Neural cell (in vitro differentiated cells): ENCODE measurements around the gene VKORC1.

Source experiments
- EP300 ChIP-seq: fragments of 450-650 bp; conservative IDR thresholded peaks from 2 replicates; pipeline ENCODE4 v1.6.1; 2014; ENCODE audit warnings: antibody characterized with exemption, mild to moderate bottlenecking, moderate library complexity; ENCODE audit not compliant: poor library complexity, severe bottlenecking
- EZH2 ChIP-seq: fragments of 200-600, 300-800 bp; shearing (Covaris generic), sonication (generic); IDR thresholded peaks from 2 replicates; pipeline ENCODE4 v1.6.1; 2014; ENCODE audit warnings: antibody characterized with exemption, low read length, borderline replicate concordance, mild to moderate bottlenecking; ENCODE audit not compliant: insufficient read depth, poor library complexity, severe bottlenecking
- MXI1 ChIP-seq: fragments of 450-650 bp; conservative IDR thresholded peaks from 2 replicates; pipeline ENCODE4 v1.6.1; 2014; ENCODE audit warnings: antibody characterized with exemption, mild to moderate bottlenecking; ENCODE audit not compliant: poor library complexity, severe bottlenecking
- POLR2AphosphoS5 ChIP-seq: IDR thresholded peaks from 2 replicates; pipeline ENCODE4 v1.6.1; 2012
- TAF1 ChIP-seq: IDR thresholded peaks from 2 replicates; pipeline ENCODE4 v1.6.1; 2012; ENCODE audit warnings: low read depth
- TF ChIP-seq, protein P1 (sequence below): fragments of 450-650 bp; IDR thresholded peaks from 2 replicates; pipeline ENCODE4 v1.5.1; 2014; ENCODE audit warnings: antibody characterized with exemption, mild to moderate bottlenecking, moderate library complexity; ENCODE audit not compliant: poor library complexity, severe bottlenecking
- TF ChIP-seq, protein P2 (sequence below): IDR thresholded peaks from 2 replicates; pipeline ENCODE4 v1.6.1; 2012; ENCODE audit warnings: borderline replicate concordance

DNA sequence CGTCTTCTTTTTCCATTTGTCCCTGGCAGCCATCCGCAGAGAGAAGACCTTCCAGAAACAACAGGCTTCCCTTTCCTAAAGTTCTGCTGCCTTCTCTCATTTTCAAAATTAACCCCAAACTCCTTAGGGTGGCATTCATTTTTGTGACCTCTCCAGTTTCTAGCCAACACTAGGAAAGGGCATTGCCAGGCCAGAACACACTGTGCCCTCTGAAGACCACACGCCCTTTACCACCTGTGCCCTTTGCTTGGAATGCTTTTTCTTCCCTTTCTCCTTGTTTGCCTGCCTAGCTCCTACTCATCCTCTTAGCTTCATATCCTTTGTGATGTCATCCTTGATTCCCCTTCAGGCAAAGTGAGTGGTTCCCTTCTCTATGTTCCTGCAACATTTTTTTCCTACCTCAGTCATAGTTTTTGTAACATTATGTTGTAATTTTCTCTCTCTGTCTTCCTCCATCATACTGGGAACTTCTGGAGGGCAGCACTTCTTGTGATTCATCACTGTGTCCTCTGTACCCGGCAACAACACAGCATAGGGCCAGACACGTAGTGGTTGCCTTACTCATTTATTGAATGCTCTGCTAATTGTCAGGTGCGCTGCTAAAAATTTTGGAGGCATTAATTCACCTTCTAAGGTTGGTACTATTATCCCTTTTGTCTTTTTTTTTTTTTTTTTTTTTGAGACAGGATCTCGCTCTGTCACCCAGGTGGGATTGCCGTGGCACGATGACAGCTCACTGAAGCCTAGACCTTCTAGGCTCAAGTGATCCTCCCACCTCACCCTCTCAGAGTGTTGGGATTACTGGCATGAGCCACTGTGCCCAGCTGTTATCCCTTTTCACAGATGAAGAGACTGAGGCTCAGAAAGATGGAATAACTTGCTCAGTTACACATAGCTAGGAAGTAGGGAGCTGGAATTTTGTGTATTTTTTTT, 23.9 kb upstream of the VKORC1 start:
- no peak for TF ChIP-seq EZH2
- TF ChIP-seq, protein P1, sequence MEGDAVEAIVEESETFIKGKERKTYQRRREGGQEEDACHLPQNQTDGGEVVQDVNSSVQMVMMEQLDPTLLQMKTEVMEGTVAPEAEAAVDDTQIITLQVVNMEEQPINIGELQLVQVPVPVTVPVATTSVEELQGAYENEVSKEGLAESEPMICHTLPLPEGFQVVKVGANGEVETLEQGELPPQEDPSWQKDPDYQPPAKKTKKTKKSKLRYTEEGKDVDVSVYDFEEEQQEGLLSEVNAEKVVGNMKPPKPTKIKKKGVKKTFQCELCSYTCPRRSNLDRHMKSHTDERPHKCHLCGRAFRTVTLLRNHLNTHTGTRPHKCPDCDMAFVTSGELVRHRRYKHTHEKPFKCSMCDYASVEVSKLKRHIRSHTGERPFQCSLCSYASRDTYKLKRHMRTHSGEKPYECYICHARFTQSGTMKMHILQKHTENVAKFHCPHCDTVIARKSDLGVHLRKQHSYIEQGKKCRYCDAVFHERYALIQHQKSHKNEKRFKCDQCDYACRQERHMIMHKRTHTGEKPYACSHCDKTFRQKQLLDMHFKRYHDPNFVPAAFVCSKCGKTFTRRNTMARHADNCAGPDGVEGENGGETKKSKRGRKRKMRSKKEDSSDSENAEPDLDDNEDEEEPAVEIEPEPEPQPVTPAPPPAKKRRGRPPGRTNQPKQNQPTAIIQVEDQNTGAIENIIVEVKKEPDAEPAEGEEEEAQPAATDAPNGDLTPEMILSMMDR = no peak
- TF ChIP-seq EP300 = no peak
- TF ChIP-seq POLR2AphosphoS5 = no peak
- no peak for TF ChIP-seq TAF1
- TF ChIP-seq, protein P2, sequence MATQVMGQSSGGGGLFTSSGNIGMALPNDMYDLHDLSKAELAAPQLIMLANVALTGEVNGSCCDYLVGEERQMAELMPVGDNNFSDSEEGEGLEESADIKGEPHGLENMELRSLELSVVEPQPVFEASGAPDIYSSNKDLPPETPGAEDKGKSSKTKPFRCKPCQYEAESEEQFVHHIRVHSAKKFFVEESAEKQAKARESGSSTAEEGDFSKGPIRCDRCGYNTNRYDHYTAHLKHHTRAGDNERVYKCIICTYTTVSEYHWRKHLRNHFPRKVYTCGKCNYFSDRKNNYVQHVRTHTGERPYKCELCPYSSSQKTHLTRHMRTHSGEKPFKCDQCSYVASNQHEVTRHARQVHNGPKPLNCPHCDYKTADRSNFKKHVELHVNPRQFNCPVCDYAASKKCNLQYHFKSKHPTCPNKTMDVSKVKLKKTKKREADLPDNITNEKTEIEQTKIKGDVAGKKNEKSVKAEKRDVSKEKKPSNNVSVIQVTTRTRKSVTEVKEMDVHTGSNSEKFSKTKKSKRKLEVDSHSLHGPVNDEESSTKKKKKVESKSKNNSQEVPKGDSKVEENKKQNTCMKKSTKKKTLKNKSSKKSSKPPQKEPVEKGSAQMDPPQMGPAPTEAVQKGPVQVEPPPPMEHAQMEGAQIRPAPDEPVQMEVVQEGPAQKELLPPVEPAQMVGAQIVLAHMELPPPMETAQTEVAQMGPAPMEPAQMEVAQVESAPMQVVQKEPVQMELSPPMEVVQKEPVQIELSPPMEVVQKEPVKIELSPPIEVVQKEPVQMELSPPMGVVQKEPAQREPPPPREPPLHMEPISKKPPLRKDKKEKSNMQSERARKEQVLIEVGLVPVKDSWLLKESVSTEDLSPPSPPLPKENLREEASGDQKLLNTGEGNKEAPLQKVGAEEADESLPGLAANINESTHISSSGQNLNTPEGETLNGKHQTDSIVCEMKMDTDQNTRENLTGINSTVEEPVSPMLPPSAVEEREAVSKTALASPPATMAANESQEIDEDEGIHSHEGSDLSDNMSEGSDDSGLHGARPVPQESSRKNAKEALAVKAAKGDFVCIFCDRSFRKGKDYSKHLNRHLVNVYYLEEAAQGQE = no peak
- TF ChIP-seq MXI1 = no peak
